Measurements from ENCODE around the gene SARS1. TPM values are rescaled to one million over a fixed set of nuclear protein-coding genes. Genes with fewer than 3 reads are reported as not detected.

SARS1 gene
- total RNA-seq, 1 donor from 2014 or later, result 364 TPM

GRCh38 chr1:109225711-109226445 is 12.2 kb downstream of the SARS1 start:
- Mint-ChIP-seq H3K4me1 (ENCODE audit: unreplicated experiment) (peaks cover 3% of the 10 kb centered on the region), H3K27me3 (ENCODE audit: unreplicated experiment) (no peaks in the 10 kb centered on the region), H3K36me3 (ENCODE audit: unreplicated experiment) (peaks cover 57% of the 10 kb centered on the region), H3K27ac (ENCODE audit: unreplicated experiment) (no peak overlapping the region), H3K4me3 (ENCODE audit: unreplicated experiment) (no peak overlapping the region), H3K9me3 (ENCODE audit: unreplicated experiment) (no peaks in the 10 kb centered on the region)
- TF ChIP-seq, protein P1, sequence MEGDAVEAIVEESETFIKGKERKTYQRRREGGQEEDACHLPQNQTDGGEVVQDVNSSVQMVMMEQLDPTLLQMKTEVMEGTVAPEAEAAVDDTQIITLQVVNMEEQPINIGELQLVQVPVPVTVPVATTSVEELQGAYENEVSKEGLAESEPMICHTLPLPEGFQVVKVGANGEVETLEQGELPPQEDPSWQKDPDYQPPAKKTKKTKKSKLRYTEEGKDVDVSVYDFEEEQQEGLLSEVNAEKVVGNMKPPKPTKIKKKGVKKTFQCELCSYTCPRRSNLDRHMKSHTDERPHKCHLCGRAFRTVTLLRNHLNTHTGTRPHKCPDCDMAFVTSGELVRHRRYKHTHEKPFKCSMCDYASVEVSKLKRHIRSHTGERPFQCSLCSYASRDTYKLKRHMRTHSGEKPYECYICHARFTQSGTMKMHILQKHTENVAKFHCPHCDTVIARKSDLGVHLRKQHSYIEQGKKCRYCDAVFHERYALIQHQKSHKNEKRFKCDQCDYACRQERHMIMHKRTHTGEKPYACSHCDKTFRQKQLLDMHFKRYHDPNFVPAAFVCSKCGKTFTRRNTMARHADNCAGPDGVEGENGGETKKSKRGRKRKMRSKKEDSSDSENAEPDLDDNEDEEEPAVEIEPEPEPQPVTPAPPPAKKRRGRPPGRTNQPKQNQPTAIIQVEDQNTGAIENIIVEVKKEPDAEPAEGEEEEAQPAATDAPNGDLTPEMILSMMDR (IDR thresholded peaks at IDR 0.05), result no peak
- no peak for DNase-seq (ENCODE audit: extremely low spot score, unreplicated experiment)

DNA sequence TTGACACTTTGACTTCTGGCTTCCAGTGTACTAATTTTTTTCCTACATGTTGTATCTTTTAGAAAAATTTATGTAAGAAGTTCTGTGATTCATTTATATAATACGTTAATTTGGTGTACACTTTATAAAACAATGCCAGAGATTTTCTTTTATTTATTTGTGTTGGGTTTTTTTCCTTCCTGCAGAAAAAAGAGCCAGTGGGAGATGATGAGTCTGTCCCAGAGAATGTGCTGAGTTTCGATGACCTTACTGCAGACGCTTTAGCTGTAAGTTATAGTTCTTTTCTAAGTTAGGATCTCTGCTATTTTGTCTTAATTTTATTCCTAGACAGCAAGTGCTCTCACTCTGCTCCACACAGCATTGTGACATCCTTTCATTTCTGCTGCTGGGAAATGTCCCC is 14.4 kb downstream of the SARS1 start:
- H3K9me3 Mint-ChIP-seq (ENCODE audit: unreplicated experiment), result no peaks in the 10 kb centered on the region
- H3K4me1 Mint-ChIP-seq (ENCODE audit: unreplicated experiment), result no peaks in the 10 kb centered on the region
- H3K36me3 Mint-ChIP-seq (ENCODE audit: unreplicated experiment), result peaks cover 63% of the 10 kb centered on the region
- no peak overlapping the region for H3K27ac Mint-ChIP-seq (ENCODE audit: unreplicated experiment)
- no peak for DNase-seq (ENCODE audit: extremely low spot score, unreplicated experiment)
- TF ChIP-seq, protein P1 (IDR thresholded peaks at IDR 0.05), result no peak
- H3K27me3 Mint-ChIP-seq (ENCODE audit: unreplicated experiment), result no peaks in the 10 kb centered on the region
- no peak overlapping the region for H3K4me3 Mint-ChIP-seq (ENCODE audit: unreplicated experiment)

DNA sequence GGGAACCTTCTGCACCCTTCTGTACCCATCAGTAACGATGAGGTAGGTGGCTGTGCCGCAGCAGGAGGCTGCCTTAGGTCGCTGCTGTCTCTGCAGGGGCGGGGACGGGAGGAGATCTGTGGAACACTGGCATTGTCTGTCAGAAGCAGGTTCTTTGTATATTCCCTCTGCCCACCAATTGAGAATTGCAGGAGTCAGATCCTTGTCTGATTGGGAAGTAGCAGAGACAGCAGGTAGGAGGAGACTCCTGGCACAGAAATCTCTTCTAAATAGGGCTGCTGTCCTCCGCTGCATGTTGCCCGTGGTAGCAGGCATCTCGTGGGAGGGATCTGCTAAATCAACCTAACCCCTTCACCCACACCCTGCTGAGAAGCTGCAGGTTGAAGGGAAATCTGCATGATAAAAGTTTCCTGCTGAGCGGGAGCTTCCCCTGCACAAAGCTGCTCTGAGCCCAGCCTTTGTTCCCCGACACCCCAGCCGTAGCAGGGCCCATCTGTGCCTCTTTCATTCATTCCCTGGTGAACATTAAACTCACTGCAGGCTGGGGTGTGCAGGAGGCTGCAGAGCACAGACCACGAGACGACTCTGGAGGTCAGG is 15.9 kb downstream of the SARS1 start:
- Mint-ChIP-seq H3K9me3 (ENCODE audit: unreplicated experiment) (no peaks in the 10 kb centered on the region), H3K4me3 (ENCODE audit: unreplicated experiment) (no peak overlapping the region), H3K27me3 (ENCODE audit: unreplicated experiment) (no peaks in the 10 kb centered on the region), H3K4me1 (ENCODE audit: unreplicated experiment) (no peaks in the 10 kb centered on the region), H3K27ac (ENCODE audit: unreplicated experiment) (no peak overlapping the region), H3K36me3 (ENCODE audit: unreplicated experiment) (peaks cover 62% of the 10 kb centered on the region)
- DNase-seq (ENCODE audit: extremely low spot score, unreplicated experiment), result no peak
- TF ChIP-seq, protein P1 (IDR thresholded peaks at IDR 0.05), result no peak

DNA sequence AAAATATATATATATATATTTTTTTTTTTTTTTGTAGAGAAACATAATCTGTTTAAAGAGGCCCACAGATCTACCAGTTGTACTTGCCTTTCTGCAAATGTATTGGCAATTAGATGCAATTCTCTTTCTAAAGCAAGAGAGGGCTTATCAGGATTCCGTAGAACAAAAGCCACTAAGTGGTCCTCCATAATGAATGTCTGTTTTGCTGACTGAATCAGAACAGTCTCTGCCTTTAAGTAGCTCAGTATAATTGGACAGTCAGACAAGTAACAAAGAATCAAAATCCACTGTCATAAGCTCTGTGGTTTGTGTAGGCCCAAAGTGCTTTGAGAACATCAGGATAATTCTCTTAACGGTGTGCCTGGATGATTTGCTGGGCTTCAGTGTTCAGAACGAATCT is 17.3 kb downstream of the SARS1 start:
- Mint-ChIP-seq H3K27me3 (ENCODE audit: unreplicated experiment) (no peaks in the 10 kb centered on the region), H3K9me3 (ENCODE audit: unreplicated experiment) (no peaks in the 10 kb centered on the region), H3K36me3 (ENCODE audit: unreplicated experiment) (peaks cover 65% of the 10 kb centered on the region), H3K4me1 (ENCODE audit: unreplicated experiment) (no peaks in the 10 kb centered on the region), H3K4me3 (ENCODE audit: unreplicated experiment) (no peak overlapping the region), H3K27ac (ENCODE audit: unreplicated experiment) (peak overlapping the region; percentile 14)
- TF ChIP-seq, protein P1 (IDR thresholded peaks at IDR 0.05), result no peak
- no peak for DNase-seq (ENCODE audit: extremely low spot score, unreplicated experiment)

DNA sequence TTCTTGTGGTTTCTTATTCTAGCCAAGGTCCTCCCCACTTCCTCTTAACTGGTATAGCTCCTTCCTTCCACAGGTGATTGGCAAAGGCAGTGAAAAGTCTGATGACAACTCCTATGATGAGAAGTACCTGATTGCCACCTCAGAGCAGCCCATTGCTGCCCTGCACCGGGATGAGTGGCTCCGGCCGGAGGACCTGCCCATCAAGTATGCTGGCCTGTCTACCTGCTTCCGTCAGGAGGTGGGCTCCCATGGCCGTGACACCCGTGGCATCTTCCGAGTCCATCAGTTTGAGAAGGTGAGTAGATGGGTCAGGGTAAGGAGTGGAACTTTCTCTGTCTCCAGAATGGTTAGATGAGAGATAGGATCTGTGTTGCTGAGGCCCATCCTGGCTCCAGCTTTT is 21.4 kb downstream of the SARS1 start:
- Mint-ChIP-seq H3K36me3 (ENCODE audit: unreplicated experiment) (peaks cover 67% of the 10 kb centered on the region), H3K27ac (ENCODE audit: unreplicated experiment) (no peak overlapping the region), H3K4me1 (ENCODE audit: unreplicated experiment) (peaks cover 5% of the 10 kb centered on the region), H3K4me3 (ENCODE audit: unreplicated experiment) (no peak overlapping the region), H3K9me3 (ENCODE audit: unreplicated experiment) (no peaks in the 10 kb centered on the region), H3K27me3 (ENCODE audit: unreplicated experiment) (no peaks in the 10 kb centered on the region)
- TF ChIP-seq, protein P1 (IDR thresholded peaks at IDR 0.05), result no peak
- DNase-seq (ENCODE audit: extremely low spot score, unreplicated experiment), result no peak

Data from osteocyte (in vitro differentiated cells).